Prostate gland (tissue), 2 donors: ENCODE results near the gene RIC8B. TPM values are rescaled to one million over a fixed set of nuclear protein-coding genes. Genes with fewer than 3 reads are reported as not detected.

ENCODE experiments used
- DNase-seq: peaks from one replicate; pipeline ENCODE4 v3.0.0-alpha.2; 2019; ENCODE audit warnings: low spot score
- H3K27ac ChIP-seq, 2 donors: fragments of 200-600 bp; sonication (generic); 2 replicates each; pipeline ENCODE4 v1.5.1; 2017 to 2019
- H3K27me3 ChIP-seq: fragments of 200-600 bp; sonication (generic); replicated peaks from 2 replicates; pipeline ENCODE4 v1.5.1; 2019; ENCODE audit not compliant: insufficient read depth
- H3K36me3 ChIP-seq, 2 donors: fragments of 200-600 bp; sonication (generic); 1 replicate in 1 of 2; 2 replicates in 1 of 2; pipeline versions ENCODE4 v1.5.1 to v1.8.1; 2017 to 2019
- H3K4me1 ChIP-seq: fragments of 200-600 bp; sonication (generic); replicated peaks from 2 replicates; pipeline ENCODE4 v1.5.1; 2019
- H3K4me3 ChIP-seq, 2 donors: fragments of 200-600 bp; sonication (generic); 2 replicates each; pipeline ENCODE4 v1.5.1; 2017 to 2019
- H3K9me3 ChIP-seq: fragments of 200-600 bp; sonication (generic); 2 replicates; pipeline ENCODE4 v1.5.1; 2017
- POLR2A ChIP-seq: fragments of 450-650 bp; IDR thresholded peaks from one replicate; pipeline ENCODE4 v1.6.1; 2016; ENCODE audit warnings: antibody characterized with exemption, mild to moderate bottlenecking
- POLR2AphosphoS5 ChIP-seq: sonication (generic); formaldehyde crosslinking; IDR thresholded peaks from one replicate; pipeline ENCODE4 v1.6.1; 2017; ENCODE audit warnings: antibody characterized with exemption
- WGBS: methylation state at CpG from one replicate; pipeline ENCODE4 v1.1.5; 2018; 5-methylcytosine and 5-hydroxymethylcytosine counted together
- intact Hi-C: fragments of 100-400 bp; cut with DNase I; formaldehyde crosslinking; loops from one replicate; pipeline ENCODE4 v1.14.2; 2022
- total RNA-seq, 2 donors: library from RNA; depleted of rRNA; stranded (reverse); fragments of >200 nt; gene quantifications; one replicate each; pipeline ENCODE4 v1.1.0, GENCODE V29; 2016
- TF ChIP-seq, protein P1 (sequence below), 4 experiments: fragments of 200-600 bp in 2 of 4; fragments of 450-650 bp in 2 of 4; sonication (generic) in 2 of 4; IDR thresholded peaks; 1 replicate in 3 of 4; 2 replicates in 1 of 4; pipeline ENCODE4 v1.5.1; 2016 to 2019; ENCODE audit warnings: antibody characterized with exemption in 4 of 4, mild to moderate bottlenecking in 2 of 4, moderate library complexity in 2 of 4

RIC8B gene
- total RNA-seq, 2 donors from 2014 or later: 9.2 to 12.4 TPM

DNA sequence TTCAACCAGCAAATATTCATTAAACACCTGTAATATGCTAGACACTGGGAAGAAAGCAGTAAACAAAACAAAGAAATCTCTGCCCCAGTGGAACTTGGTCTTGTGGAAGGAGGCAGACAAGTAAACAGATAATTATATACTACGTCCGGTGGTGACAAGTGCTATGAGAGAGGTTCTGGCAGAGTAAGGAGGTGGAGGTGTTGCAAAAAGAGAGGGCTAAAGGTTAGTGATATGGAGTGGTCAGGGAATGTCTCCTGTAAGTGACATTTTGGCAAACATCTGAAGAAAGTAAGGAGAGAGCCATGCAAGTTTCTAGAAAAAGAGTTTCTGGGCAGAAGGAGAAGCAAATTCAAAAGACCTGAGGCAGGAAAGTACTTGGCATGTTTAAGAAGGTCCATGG lies 73.4 kb downstream of the RIC8B start:
- DNase-seq: no peak
- Histone ChIP-seq H3K27me3 (no peaks in the 10 kb centered on the region), H3K27ac (no peak overlapping the region), H3K4me3 (no peak overlapping the region), H3K9me3 (no peaks in the 10 kb centered on the region), H3K4me1 (no peaks in the 10 kb centered on the region), H3K36me3 (no peaks in the 10 kb centered on the region)
- TF ChIP-seq POLR2A (no peak), POLR2AphosphoS5 (no peak)
- TF ChIP-seq, protein P1, sequence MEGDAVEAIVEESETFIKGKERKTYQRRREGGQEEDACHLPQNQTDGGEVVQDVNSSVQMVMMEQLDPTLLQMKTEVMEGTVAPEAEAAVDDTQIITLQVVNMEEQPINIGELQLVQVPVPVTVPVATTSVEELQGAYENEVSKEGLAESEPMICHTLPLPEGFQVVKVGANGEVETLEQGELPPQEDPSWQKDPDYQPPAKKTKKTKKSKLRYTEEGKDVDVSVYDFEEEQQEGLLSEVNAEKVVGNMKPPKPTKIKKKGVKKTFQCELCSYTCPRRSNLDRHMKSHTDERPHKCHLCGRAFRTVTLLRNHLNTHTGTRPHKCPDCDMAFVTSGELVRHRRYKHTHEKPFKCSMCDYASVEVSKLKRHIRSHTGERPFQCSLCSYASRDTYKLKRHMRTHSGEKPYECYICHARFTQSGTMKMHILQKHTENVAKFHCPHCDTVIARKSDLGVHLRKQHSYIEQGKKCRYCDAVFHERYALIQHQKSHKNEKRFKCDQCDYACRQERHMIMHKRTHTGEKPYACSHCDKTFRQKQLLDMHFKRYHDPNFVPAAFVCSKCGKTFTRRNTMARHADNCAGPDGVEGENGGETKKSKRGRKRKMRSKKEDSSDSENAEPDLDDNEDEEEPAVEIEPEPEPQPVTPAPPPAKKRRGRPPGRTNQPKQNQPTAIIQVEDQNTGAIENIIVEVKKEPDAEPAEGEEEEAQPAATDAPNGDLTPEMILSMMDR (IDR thresholded peaks at IDR 0.05): no peak
- 84% methylated on average over 2 of the region's 2 CpGs for WGBS
- intact Hi-C loops: no loop called here

DNA sequence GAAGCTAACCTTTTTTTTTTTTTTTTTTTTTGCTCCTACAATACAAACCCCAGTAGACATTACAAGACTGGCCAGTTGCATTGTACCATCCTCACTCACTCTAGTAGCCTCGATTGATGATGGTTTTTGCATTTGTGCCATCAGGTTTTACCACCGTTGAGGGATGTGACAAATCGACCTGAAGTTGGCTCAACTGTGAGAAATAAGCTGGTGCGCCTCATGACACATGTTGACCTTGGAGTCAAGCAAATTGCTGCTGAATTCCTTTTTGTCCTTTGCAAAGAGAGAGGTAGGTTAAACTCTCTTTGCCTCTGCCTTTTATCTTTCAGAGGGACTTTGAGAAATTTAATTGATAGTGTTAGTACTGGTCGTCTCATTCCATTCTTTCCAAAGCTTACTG lies 76.8 kb downstream of the RIC8B start:
- Histone ChIP-seq H3K36me3 (no peaks in the 10 kb centered on the region), H3K27ac (no peak overlapping the region), H3K4me1 (no peaks in the 10 kb centered on the region), H3K27me3 (no peaks in the 10 kb centered on the region), H3K9me3 (no peaks in the 10 kb centered on the region), H3K4me3 (no peak overlapping the region)
- no peak for DNase-seq
- no peak for TF ChIP-seq POLR2A
- TF ChIP-seq, protein P1 (IDR thresholded peaks at IDR 0.05): no peak
- TF ChIP-seq POLR2AphosphoS5: no peak
- intact Hi-C loops: no loop called here
- WGBS: 90% methylated on average over 5 of the region's 5 CpGs

DNA sequence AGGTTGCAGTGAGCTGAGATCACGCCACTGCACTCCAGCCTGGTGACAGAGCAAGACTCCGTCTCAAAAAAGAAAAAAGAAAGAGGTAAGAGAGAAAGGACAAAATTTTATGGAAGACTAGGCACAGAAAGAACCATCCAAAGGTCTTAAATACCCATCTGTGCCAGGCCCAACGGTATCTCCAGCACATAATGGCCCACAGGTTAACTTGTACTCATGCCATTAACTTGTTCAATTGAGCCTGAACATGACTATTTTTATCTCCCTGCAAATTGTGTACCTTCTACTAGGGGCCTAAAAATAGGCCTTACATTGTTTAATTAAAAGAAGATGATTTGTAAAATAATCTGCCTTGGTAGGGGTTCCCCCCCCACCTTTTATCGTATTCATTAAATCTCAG lies 80.2 kb downstream of the RIC8B start:
- no peaks in the 10 kb centered on the region for H3K36me3 ChIP-seq
- H3K4me1 ChIP-seq: no peaks in the 10 kb centered on the region
- WGBS: 98% methylated on average over 4 of the region's 4 CpGs
- no peaks in the 10 kb centered on the region for H3K27me3 ChIP-seq
- H3K9me3 ChIP-seq: no peaks in the 10 kb centered on the region
- intact Hi-C loops: no loop called here
- DNase-seq: no peak
- TF ChIP-seq, protein P1 (IDR thresholded peaks at IDR 0.05): no peak
- TF ChIP-seq POLR2A (no peak), POLR2AphosphoS5 (no peak)
- no peak overlapping the region for H3K27ac ChIP-seq
- H3K4me3 ChIP-seq: no peak overlapping the region

DNA sequence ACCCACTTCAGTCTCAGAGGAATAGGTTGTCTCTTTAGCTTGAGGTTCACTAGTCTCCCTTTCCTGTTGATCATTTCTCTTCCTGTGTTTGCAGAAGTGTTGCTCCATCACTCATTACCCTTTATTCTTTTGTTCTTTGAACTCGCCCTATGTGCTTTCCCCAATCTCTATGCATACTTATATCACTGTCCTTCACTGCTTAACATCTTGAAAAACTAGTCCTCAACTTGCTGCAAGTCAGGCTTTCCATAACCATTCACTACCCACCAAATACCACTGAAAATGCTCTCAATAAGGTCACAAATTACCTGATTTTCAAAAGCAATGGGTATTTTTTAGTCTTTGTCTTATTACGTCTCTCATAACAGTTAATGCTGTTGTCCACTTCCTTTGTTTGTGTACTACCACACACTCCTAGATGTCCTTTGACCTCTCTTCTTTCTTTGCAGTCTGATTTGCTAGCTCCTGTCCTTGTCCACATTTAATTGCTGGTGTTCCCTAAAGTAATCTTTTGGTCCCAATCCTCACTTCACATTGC lies 80.8 kb downstream of the RIC8B start:
- intact Hi-C loops: no loop called here
- Histone ChIP-seq H3K27me3 (no peaks in the 10 kb centered on the region), H3K9me3 (no peaks in the 10 kb centered on the region), H3K36me3 (no peaks in the 10 kb centered on the region), H3K4me3 (no peak overlapping the region), H3K27ac (no peak overlapping the region), H3K4me1 (no peaks in the 10 kb centered on the region)
- no peak for TF ChIP-seq POLR2AphosphoS5
- no peak for TF ChIP-seq POLR2A
- TF ChIP-seq, protein P1 (IDR thresholded peaks at IDR 0.05): no peak
- WGBS: 96% methylated on average over 2 of the region's 2 CpGs
- no peak for DNase-seq
